Measurements from ENCODE around the gene FAM20A.
"Not testable (repeated sequence)": the region's sequence is repeated elsewhere in the genome, so short reads cannot be mapped to it uniquely, and the experiment has no call there.

FAM20A gene

DNA sequence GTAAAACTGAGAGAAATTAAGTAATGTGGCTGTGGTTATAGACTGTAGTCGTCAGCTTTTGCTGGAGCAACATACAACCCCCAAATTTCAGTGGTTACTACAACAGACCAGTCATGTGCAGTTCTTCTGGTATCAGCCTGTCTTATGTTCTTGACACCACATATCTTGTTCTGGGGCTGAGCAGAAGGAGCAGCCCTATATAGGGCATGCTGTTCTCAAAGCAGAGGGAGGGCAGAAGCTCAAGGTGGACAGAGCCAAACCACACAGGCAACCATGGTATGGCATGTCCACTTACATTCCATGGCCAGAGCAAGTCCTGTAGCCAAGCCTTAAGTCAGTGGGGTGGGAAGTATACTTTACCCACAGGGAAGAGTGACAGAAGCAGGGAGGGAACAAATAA, 81.3 kb downstream of the FAM20A start:
- DNase-seq (ENCODE audit: low read depth in 2 of 2) = no peak

DNA sequence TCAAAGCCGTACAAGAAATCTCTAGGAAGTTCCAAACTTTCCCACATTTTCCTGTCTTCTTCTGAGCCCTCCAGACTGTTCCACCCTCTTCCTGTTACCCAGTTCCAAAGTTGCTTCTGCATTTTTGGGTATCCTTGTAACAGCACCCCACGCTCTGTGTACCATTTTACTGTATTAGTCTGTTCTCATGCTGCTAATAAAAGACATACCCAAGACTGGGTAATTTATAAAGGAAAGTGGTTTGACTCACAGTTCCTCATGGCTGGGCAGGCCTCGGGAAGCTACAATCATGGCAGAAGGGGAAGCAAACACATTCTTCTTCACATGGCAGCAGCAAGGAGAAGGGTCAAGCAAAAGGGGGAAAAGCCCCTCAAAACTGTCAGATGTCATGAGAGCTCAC, 82.1 kb downstream of the FAM20A start:
- DNase-seq (ENCODE audit: low read depth in 2 of 2) = not testable (repeated sequence)

DNA sequence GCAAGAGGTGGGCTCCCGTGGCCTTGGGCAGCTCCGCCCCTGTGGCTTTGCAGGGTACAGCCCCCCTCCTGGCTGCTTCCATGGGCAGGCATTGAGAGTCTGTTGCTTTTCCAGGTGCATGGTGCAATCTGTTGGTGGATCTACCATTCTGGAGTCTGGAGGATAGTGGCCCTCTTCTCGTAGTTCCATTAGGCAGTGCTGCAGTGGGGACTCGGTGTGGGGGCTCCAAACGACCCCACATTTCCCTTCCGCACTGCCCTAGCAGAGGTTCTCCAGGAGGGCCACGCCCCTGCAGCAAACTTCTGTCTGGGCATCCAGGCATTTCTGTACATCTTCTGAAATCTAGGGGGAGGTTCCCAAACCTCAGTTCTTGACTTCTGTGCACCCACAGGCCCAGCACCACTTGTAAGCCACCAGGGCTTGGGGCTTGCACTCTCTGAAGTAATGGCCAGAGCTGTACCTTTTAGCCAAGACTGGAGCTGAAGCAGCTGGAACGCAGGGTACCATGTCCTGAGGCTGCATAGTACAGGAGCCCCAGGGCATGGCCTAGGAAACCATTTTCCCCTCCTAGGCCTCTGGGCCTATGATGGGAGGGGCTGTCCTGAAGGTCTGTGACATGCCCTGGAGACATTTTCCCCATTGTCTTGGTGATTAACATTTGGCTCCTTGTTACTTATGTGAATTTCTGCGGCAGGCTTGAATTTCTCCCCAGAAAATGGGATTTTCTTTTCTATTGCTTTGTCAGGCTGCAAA, 82.9 kb downstream of the FAM20A start:
- DNase-seq (ENCODE audit: low read depth in 2 of 2) = no peak

DNA sequence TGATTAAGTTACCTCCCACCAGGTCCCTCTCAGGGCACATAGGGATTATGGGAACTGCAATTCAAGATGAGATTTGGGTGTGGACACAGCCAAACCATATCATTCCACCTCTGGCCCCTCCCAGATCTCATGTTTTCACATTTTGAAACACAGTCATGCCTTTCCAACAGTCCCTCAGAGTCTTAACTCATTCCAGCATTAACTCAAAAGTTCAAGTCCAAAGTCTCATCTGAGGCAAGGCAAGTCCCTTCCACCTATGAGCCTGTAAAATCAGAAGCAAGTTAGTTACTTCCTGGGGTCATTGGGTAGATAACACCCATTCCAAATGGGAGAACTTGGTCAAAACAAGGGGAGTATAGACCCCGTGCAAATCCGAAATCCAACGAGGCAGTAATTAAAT, 83.6 kb downstream of the FAM20A start:
- not testable (repeated sequence) for DNase-seq (ENCODE audit: low read depth in 2 of 2)

DNA sequence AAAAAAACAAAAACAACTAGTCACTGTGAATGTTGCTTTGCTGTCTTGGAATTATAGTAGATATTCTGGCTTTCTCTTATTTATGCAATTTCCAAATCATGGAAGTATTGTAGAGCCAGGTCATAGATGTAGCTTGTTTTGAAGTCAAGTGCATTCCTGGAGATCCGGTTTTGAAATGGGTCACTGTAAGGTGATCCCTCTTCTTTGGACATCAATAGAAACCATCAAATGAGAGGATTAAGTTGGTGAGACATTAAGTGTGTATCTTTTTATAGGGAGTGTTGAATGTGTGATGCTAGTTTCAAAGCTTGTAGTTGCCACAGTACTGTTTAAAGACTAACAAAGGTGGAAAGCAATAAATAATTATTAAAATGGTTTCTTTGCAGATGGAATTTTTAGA, 84.4 kb downstream of the FAM20A start:
- DNase-seq (ENCODE audit: low read depth in 2 of 2) = no peak

DNA sequence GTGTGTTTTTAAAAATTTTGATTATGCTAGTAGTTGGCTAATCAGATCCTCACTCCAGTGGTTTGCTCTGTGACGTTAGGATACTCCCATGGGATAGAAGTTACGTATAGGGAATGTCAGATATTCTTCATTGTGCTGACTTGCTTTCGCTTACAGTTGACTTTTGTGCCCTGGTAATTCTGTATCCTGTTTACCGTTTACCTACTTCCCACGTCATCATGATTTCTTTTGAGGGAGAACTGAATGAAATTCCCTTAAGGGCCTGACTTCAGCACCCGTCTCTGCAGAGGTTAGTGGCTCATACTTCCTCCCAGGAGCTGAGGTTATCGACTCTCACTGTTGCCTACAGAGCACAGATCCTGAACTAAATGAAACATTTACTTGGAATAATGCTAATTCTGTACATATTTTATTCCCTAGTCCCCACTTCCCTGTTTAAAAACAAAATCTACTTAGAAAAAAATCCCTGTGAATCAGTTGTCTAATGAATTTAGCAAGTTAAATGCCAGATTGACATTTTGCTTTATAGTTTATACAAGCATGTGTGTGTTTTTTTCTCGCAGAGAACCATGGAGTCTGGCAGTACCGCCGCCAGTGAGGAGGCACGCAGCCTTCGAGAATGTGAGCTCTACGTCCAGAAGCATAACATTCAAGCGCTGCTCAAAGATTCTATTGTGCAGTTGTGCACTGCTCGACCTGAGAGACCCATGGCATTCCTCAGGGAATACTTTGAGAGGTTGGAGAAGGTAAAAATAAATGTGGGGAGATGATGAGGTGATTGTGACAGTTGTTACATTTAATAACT, 86.1 kb downstream of the FAM20A start:
- no peak for DNase-seq (ENCODE audit: low read depth in 2 of 2)

DNA sequence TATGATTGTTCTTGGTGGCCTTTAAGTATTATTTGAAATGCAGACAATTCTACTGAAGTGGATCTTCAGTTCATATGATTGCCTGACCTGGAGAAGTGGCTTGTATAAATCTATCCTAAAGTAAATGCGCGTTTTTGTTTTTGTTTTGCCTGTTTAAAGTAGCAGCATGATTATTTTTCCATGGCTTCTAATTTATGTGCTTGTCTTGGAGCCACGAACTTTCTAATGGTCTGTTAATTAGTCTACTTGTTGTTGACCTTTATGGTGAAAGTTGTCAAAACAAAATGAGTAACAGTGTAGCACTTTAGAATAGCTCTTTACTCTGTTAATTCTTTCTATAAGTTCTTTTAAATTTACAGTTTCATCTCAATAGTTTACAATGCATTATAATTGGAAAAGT, 87.2 kb downstream of the FAM20A start:
- DNase-seq (ENCODE audit: low read depth in 2 of 2) = no peak

DNA sequence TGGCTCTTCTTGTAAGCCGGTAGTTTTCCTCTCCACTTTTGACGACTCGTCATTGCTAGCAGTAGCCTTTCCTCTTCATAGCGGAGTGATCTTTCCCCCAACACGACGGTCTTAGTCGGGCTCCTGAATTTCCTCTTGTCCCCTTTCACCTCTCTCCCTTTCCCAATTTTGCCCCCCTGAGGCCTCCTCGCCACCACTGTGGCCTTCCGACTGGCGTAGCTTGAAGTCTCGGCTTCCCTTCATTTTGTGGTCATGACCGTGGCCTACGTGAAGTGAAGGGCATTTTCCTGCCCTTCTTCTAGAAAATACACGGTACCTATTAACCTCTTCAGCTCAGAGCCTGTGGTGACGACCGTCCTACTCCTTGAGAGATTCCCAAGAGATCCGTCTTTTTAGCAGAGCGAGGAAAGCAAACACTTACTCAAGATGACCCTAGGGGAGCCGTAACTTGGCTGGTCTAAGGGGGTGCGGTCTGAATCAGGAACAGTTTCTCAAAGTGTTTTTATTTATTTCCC, 88.2 kb downstream of the FAM20A start:
- DNase-seq (ENCODE audit: low read depth in 2 of 2) = no peak

DNA sequence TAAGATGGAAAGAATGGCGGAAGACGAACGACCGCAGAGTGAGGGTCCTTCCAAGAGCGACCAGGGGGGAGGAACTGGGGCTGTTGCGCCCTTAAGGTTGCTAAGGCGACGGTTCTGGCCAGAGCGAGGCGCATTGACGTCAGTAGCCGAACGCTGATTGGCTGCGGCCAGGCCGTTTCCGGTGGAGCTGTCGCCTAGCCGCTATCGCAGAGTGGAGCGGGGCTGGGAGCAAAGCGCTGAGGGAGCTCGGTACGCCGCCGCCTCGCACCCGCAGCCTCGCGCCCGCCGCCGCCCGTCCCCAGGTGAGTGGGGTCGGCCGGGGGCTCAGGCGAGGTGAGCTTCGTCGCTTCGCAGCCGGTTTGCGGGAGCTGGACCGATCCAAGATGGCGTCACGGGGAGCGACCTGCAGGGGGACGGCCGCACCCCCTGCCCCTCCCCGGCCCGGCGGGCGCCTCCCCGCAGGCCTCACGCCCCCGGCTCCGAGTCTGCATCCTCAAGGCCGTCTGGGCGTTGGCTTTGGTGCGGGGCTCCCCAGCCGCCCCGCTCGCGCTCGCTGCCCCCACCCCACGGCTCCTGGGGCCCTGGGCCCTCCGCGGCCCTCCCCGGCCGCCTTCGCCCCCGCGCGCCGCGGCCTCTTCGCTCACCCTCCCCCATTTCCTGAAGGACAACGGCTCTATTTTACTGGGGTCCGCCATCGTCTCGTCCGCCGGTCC, 88.8 kb downstream of the FAM20A start, which contains the start of gene PRKAR1A:
Gene PRKAR1A (plus strand): TSS at position 184 of the 713 bp plus-strand sequence. CDS start 2,970 bp downstream, outside the sequence.
- DNase-seq (ENCODE audit: low read depth in 2 of 2) = peak; percentile 83 to 90

DNA sequence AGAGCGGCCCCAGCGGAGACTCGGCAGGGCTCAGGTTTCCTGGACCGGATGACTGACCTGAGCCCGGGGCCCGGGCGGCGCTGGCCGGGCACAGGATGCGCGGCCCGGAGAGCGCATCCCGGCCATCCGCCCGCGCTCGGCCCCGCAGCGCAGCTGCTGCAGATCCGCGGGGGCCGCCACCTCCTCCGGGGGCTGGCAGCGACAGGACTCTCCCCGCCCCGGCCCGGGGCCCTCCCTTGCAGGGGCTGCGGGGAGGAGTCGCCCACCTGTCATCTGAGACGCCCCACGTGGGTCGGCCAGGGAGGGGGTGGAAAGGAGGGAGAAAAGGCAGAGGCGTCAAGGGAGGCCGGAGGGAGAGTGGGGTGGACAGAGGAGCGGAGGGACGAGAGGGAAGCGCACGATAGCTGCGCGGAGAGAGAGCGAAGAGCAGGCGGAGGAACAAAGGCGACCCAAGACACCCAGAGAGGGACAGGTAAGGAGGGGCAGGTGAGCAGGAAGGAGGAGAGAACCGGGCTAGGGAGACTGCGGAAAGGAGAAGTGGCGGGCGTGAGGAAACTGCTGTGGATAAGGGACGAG, 89.4 kb downstream of the FAM20A start:
- DNase-seq (ENCODE audit: low read depth in 2 of 2) = peak; percentile 66 to 70

DNA sequence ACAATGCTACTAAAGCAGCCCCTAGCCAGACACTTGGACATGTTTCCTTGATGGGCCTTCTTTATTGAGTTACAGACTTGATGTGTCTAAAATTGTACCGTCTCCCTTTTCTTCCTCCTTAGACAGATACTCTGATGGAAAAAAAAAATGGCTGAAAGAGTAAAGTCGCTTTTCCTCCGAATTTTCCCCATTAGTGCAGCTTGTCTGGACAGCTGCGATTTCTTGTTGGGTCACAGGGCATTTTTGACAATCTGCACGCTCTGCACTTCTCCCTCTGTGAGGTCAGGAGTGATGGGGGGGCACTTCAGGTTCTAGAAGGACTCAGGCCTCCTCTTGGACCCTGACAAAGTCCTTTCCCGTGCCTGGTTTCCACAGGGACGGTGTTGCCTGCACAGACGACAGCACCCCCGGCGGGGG, 89.9 kb downstream of the FAM20A start:
- no peak for DNase-seq (ENCODE audit: low read depth in 2 of 2)

DNA sequence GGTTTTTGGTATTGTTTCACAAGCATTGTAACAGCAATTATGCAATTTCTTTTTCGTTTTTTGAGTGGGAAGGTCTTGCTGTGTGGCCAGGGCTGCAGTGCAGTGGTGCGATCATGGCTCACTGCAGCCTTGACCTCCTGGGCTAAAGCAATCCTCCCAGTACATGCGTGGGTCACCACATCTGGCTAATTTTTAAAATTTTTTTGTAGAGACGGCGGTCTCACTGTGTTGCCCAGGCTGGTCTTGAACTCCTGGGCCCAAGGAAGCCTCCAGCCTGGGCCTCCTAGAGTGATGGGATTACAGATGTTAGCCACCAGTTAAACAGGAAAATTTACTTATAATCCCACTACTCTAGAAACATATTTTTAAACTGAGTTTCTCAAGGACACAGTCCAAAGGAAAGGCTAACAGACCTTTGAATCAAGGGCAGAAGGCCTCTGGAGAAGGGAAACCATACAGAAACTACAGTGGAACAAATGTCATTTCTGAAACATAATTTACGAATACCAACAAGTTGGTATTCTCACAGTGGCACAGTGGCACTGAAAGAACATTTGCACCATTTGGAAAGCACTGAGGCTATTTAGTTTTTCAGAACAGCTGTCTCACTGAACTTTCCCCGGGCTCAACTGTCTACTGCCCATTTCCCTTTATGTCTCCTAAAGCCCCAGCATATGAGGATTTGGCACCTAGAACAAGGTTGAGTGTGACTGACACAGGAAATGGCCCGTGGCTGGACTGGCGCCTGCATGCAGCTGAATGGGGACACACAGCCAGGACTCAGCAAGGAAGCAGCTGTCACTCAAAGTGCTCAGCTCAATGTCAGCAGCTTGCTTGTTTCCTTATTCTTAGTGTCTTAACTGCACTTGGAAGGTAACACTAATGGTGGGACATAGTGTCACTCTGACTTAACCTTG, 91.8 kb downstream of the FAM20A start:
- DNase-seq (ENCODE audit: low read depth in 2 of 2) = no peak

DNA sequence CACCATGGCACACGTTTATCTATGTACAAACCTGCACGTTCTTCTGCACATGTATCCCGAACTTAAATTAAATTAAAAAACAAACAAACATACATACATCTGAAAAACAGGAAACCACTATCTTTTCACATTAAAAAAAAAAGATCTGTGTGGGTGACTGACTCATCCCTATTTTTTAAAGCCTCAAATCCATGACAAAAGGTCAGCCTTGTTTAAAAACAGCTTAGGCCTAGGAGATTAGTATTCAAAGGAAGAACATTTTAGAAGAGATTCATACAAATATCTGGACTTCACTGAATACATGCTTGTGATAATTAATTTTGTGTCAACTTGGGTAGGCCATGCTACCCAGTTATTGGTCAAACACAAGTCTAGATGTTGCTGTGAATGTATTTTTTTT, 93.6 kb downstream of the FAM20A start:
- no peak for DNase-seq (ENCODE audit: low read depth in 2 of 2)

DNA sequence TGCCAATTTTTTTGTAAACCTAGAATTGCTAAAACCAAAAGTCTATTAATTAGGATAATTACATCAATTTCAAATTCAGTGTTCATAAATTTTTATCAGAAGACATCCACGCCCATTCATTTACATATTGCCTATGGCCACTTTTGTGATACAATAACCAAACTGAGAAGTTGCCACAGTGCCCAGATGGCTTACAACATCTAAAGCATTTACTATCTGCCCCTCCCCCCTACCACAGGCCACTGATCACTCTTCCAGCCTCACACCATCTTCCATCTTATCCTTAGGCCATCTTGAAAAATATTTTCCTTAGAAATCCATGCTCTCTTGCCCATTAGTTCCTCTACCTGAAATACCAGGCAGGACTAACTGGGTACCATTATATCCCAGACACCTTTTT, 95.2 kb downstream of the FAM20A start:
- DNase-seq (ENCODE audit: low read depth in 2 of 2) = no peak

DNA sequence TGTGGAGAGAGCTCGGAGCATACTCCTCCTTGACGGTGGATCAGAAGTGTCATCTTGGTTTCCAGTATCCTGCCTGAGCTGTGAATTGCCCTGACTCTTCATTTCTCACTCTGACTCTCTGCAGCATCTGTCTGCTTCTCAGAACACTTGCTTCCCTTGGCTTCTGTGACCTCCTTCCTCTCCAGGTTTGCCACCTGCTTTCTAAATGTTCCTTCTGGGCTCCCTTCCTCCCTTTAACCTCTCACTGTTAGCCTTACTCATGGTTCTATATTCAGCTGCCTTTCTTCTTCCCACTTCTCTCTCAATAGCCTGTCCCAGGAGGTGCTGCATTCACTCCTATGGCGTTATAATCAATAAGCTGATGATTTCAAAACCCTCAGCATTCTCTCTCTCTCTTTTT, 100.1 kb downstream of the FAM20A start:
- no peak for DNase-seq (ENCODE audit: low read depth in 2 of 2)

DNA sequence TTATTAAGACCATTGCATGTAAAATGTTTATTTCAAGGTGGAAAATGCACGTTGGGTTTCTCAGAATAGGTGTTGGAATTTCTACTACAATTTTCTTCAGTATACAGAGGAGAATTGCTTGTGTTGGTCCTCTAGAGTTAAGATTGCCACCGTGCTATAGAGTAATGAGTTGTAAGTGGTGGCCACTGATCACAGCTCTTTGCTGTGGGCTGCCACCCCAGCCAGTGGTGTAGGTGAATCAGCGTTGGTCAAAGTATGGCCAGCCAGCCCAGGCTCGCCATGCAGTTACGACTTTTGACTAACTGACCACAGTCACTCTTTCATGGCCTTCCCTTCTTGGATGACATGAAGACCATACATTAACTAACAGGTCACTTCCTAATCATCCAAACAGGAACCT, 101.6 kb downstream of the FAM20A start:
- no peak for DNase-seq (ENCODE audit: low read depth in 2 of 2)

DNA sequence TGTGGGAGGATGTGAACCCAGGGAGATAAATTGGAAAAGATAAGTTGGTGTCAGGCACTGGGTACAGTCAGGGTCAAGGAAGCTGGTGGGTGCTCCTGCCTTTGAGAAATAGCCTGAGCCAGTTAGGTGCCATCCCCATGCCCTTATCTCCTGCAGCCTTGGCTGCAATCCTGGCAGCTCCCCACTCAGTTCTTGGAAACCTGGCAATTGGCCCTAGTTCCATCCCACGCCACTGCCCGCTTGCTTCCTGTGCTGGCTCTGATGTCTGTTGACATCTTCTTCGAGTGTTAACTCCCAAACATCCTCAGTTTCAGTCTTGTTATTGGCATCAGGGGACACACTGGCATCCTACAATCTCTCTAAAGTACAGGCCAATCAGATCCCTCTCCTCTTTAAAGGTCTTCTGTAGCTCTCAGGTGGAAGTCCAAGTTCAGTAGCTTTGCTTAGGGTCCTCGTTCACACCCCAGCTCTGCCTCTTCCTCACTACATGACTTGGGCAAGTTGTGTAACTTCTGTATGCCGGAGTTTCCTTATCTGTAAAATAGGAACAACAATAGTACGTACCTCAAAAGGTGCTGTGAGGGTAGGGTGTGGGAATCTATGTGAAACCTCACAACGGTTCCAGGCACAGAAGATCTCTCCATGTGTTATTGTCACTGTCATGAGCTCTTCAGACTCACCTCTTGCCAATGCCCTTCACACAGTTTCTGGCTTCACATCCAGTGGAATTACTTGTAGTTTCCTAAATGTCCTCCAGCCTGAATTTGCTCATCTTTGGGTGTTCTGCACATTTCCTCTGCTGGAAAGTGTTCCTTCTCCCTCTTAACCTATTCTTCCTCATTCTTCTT, 102.5 kb downstream of the FAM20A start:
- DNase-seq (ENCODE audit: low read depth in 2 of 2) = no peak

DNA sequence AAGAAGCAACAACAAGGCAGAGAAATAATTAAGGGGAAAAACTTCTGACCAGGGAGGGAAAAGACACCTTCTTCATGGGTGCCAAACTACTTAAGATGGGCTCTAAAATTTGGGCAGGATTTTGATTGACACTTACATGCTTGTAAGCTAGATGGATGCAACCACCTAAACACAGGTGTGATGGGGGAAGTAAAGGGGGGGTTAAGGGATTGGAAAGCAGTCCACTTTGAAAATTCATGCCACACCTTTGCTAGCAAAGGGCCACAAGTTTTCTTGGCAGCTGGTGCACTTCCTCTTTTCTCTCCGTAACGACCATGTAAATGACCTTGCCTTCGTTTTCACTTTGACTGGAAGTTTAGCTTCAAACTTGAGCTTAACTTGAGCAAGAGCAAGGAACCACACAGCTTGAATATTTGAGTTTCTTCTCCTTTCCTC, 103.3 kb downstream of the FAM20A start:
- no peak for DNase-seq (ENCODE audit: low read depth in 2 of 2)

DNA sequence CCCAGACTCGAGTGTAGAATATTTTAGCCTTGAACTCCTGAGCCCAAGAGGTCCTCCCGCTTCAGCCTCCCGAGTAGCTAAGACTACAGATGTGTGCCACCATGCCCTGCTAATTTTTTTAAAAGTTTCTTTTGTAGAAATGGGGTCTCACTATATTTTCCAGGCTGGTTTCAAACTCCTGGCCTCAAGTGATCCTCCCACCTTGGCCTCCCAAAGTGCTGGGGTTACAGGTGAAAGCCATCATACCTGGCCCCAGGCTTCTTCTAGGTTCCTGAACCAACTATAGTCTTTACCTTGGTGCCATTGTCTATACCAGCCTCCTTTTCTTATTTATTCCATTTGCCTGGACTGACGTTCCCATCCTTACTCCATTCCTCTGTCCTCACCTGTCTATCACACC, 106.1 kb downstream of the FAM20A start:
- no peak for DNase-seq (ENCODE audit: low read depth in 2 of 2)
